Parathyroid adenoma (tissue), 2 donors: ENCODE results near the gene INPP5A.

Experiments used
- H2AFZ ChIP-seq: fragments of 300-600 bp; sonication (generic); one replicate; pipeline ENCODE4 v1.7.0; 2017; ENCODE audit warnings: antibody characterized with exemption, mild to moderate bottlenecking
- H3K27ac ChIP-seq: fragments of 300-600 bp; sonication (generic); one replicate; pipeline ENCODE4 v1.7.0; 2017
- H3K27me3 ChIP-seq: fragments of 300-600 bp; sonication (generic); one replicate; pipeline ENCODE4 v1.7.0; 2017; ENCODE audit warnings: low read length; ENCODE audit not compliant: control insufficient read depth, insufficient read depth
- H3K36me3 ChIP-seq: fragments of 300-600 bp; sonication (generic); one replicate; pipeline ENCODE4 v1.7.0; 2017; ENCODE audit warnings: low read length; ENCODE audit not compliant: control insufficient read depth, insufficient read depth
- H3K4me1 ChIP-seq: fragments of 300-600 bp; sonication (generic); one replicate; pipeline ENCODE4 v1.7.0; 2017; ENCODE audit warnings: control low read depth
- H3K4me2 ChIP-seq: fragments of 300-600 bp; sonication (generic); one replicate; pipeline ENCODE4 v1.7.0; 2017; ENCODE audit warnings: low read length
- H3K4me3 ChIP-seq: fragments of 300-600 bp; sonication (generic); one replicate; pipeline ENCODE4 v1.7.0; 2017; ENCODE audit warnings: low read depth, low read length
- H3K79me2 ChIP-seq: fragments of 300-600 bp; sonication (generic); one replicate; pipeline ENCODE4 v1.7.0; 2017; ENCODE audit warnings: control low read depth
- H3K9ac ChIP-seq: fragments of 300-600 bp; sonication (generic); one replicate; pipeline ENCODE4 v1.7.0; 2017; ENCODE audit warnings: mild to moderate bottlenecking
- H3K9me3 ChIP-seq: fragments of 300-600 bp; sonication (generic); one replicate; pipeline ENCODE4 v1.7.0; 2017; ENCODE audit warnings: low read length; ENCODE audit not compliant: control insufficient read depth
- TF ChIP-seq, protein P1 (sequence below): fragments of 300-600 bp; sonication (generic); IDR thresholded peaks from one replicate; pipeline ENCODE4 v1.7.0; 2017; ENCODE audit warnings: antibody characterized with exemption, mild to moderate bottlenecking
- donor health status: primary hyperparathyroidism.

Gene INPP5A

DNA sequence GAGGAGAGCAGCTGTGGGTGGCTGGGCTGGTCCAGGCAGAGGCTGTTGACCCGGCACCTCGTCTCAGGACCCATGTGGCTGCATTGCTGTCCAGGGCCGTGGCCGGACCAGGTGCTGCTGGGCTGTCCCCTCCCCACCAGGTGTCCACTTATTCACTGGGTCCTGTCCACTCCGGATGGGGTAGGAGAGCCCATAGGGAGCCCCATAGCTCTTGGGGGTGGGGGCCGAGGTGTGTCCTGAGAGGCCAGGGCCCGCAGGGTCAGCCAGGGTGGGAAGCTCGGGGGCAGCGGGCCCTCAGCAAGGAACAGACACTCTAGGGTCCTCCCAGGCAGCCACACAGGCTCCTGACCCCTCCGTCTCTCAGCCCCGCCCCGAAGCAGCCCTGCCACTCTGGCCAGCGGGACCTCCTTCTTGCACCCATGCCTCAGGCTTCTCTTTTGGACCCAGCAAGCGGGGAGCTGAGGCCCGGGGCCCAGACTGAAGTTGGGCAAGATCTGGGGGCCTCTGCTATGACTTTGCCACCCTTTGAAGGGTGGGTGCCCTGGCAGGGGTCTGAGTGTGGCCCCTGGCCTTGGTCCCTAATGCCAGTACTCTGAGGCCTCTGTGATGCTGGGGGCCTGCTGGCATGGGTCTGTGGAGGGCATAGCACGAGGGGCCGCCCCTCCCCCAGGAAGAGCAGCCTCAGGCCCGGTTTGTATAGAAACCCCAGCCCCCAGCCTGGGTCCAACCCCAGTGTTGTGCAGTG, 162.0 kb downstream of the INPP5A start:
- H2AFZ ChIP-seq, result no peak overlapping the region
- H3K36me3 ChIP-seq, result no peaks in the 10 kb centered on the region
- H3K9me3 ChIP-seq, result no peaks in the 10 kb centered on the region
- no peak overlapping the region for H3K9ac ChIP-seq
- no peaks in the 10 kb centered on the region for H3K79me2 ChIP-seq
- TF ChIP-seq, protein P1, sequence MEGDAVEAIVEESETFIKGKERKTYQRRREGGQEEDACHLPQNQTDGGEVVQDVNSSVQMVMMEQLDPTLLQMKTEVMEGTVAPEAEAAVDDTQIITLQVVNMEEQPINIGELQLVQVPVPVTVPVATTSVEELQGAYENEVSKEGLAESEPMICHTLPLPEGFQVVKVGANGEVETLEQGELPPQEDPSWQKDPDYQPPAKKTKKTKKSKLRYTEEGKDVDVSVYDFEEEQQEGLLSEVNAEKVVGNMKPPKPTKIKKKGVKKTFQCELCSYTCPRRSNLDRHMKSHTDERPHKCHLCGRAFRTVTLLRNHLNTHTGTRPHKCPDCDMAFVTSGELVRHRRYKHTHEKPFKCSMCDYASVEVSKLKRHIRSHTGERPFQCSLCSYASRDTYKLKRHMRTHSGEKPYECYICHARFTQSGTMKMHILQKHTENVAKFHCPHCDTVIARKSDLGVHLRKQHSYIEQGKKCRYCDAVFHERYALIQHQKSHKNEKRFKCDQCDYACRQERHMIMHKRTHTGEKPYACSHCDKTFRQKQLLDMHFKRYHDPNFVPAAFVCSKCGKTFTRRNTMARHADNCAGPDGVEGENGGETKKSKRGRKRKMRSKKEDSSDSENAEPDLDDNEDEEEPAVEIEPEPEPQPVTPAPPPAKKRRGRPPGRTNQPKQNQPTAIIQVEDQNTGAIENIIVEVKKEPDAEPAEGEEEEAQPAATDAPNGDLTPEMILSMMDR, result no peak
- no peak overlapping the region for H3K4me3 ChIP-seq
- no peaks in the 10 kb centered on the region for H3K27me3 ChIP-seq
- no peak overlapping the region for H3K27ac ChIP-seq
- H3K4me2 ChIP-seq, result no peak overlapping the region
- no peaks in the 10 kb centered on the region for H3K4me1 ChIP-seq

DNA sequence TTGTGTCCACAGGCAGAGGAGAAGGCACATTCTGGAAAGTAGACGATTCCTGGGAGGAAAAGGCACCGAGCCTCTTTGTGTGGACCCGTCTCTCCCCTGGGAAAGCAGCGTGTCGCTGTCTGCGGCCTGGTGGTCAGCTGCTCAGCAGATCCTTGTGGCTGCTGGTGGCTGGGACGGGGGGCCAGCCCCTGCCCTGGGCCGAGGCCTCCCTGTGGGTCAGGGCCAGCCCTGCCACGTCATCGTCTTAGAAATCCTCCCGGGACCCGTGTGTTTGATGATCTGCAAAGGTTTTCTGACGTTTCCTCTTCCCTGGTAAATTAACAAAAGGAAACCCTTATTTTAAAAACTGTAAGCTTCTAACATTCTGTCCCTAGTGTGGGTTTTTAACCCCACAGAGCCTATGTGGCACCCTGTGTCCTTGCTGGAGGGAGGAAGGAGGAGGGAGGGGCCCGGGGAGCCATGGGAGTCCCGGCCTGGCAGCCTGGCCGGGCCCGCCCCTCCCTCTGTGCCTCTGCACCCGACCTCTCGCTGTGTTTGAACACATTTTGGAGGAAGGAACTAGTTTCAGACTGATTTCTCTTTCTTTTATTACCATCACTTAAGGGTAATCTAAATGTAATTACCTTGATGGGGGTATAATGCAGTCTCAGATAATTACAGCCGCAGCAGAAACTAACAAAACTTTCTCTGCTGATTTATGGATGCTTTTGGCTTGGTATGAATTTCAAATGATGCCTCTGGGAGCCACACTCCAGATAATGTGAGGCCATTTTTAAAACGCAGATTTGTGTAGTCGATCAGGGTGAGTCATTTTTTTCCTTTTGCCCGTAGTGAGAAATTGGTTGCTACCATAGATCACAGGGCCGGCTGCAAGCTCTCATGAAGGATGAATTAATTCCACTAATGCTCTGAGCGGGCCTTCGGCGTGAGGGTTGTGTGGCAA, 162.8 kb downstream of the INPP5A start:
- TF ChIP-seq, protein P1, result no peak
- Histone ChIP-seq H3K27me3 (no peaks in the 10 kb centered on the region), H3K4me1 (no peaks in the 10 kb centered on the region), H3K27ac (no peak overlapping the region), H3K79me2 (no peaks in the 10 kb centered on the region), H3K4me2 (no peak overlapping the region), H3K4me3 (no peak overlapping the region), H2AFZ (no peak overlapping the region), H3K9ac (no peak overlapping the region), H3K9me3 (no peaks in the 10 kb centered on the region), H3K36me3 (no peaks in the 10 kb centered on the region)

DNA sequence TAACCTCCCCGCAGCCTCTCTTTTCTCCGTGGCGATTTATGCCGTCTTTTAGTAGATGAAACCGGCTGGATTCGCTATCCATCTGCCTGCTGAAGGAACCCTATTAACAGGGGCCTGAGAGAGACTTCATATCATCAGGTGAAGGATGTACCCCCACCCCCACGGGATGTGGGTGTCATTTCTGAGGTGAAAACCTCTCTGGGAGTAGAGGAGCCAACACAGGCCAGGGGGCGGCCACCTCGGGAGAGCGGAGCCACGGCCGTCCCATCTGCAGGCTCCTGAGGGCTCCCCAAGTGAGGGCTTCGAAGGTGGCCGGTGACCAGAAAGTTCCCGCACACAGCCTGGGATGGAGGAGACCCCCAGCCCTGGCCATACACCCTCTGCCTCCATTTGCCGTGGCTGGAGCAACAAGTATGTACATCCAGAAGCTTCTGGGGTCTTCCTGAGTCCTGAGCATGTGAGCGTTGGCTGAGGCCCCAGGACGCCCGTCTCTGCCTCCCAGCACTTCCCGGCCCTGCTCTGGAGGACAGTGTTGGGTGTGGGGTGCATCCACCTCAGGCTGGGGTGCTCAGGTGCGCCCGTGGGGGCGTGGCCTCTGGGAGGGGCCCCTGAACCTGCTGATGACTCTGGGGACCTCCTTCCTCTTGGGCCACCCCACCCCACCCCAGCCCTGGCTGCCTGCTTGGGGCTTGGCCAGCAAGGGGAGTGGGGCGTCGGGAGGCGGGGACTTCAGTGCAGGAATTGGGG, 163.7 kb downstream of the INPP5A start:
- Histone ChIP-seq H3K9me3 (no peaks in the 10 kb centered on the region), H3K27me3 (no peaks in the 10 kb centered on the region), H3K4me1 (no peaks in the 10 kb centered on the region), H3K27ac (no peak overlapping the region), H2AFZ (no peak overlapping the region), H3K9ac (no peak overlapping the region), H3K36me3 (no peaks in the 10 kb centered on the region), H3K4me3 (no peak overlapping the region), H3K4me2 (no peak overlapping the region), H3K79me2 (no peaks in the 10 kb centered on the region)
- TF ChIP-seq, protein P1, result no peak

DNA sequence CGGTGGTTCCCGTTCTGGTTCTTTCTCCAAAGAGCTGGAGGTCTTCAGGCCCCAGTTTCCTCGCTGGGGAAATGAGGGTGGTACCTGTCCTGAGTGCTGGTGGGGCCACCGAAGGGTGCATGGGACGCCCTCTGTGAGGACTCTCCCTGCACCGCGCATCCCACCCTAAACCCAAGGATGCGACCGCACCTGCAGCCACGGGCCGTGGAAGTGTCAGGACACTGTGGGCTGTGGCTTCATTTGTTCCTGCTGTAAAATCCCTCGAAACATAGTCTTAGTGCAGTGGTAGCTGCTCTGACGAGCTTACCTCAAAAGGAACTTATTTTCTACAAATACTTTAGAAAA, 164.2 kb downstream of the INPP5A start:
- no peak overlapping the region for H3K4me3 ChIP-seq
- no peaks in the 10 kb centered on the region for H3K36me3 ChIP-seq
- no peak overlapping the region for H2AFZ ChIP-seq
- H3K4me1 ChIP-seq, result no peaks in the 10 kb centered on the region
- TF ChIP-seq, protein P1, result no peak
- no peaks in the 10 kb centered on the region for H3K79me2 ChIP-seq
- no peaks in the 10 kb centered on the region for H3K27me3 ChIP-seq
- H3K27ac ChIP-seq, result no peak overlapping the region
- no peak overlapping the region for H3K9ac ChIP-seq
- H3K9me3 ChIP-seq, result no peaks in the 10 kb centered on the region
- H3K4me2 ChIP-seq, result no peak overlapping the region
